ENCODE measurements around the gene COLEC11. TPM values are rescaled to one million over a fixed set of nuclear protein-coding genes. Genes with fewer than 3 reads are reported as not detected.

Gene COLEC11
- total and polyA plus RNA-seq, 2 of the 13 experiments (the other 11 are each of a cell fraction or from before 2014, with no cell fraction given): 1.5 to 3.0 TPM

DNA sequence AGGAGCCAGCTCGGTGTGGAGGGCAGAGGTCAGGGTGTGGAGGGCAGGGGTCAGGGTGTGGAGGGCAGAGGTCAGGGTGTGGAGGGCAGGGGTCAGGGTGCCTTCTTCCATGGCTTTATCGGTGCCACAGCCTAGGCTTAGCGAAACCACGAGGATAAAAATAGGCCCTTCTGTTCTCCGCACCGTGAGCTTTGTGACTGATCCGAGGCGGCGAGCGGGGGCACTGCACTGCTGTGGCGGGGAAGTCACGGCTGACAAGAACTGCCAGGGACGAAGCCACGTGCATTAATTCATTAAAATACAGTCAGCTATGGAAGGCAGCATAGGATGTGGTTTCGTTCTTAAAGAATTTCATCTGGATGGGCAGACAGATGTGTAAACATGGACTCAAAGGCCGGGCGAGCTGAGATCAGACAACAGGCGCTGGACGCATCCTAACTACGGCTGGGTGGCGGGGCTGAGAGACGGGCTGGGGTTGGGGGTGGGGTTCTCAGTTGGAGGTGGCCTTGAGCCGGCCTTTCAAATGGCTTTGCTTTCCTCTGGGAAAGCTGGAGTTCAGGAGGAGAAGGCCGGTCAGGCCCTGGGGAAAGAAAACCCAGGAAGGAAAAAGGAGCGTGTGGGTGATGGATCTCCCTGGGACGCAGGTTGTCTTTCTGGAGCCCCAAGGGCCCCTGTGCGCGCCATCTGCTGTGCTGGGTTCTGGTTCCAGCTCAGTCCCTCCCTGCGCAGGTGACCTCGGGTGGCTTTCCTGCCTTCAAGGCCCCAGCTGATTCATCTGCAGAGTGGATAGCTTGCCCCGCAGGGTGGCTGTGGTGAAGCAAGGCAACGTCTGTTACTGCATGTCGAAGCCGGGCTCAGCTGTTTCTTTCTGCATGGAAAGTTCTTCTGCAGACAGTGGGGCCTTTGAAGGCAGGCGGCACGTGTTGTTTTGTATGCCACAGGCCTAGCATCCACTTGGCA is 62.1 kb downstream of the COLEC11 start (continued):
- TF ChIP-seq, protein P1, sequence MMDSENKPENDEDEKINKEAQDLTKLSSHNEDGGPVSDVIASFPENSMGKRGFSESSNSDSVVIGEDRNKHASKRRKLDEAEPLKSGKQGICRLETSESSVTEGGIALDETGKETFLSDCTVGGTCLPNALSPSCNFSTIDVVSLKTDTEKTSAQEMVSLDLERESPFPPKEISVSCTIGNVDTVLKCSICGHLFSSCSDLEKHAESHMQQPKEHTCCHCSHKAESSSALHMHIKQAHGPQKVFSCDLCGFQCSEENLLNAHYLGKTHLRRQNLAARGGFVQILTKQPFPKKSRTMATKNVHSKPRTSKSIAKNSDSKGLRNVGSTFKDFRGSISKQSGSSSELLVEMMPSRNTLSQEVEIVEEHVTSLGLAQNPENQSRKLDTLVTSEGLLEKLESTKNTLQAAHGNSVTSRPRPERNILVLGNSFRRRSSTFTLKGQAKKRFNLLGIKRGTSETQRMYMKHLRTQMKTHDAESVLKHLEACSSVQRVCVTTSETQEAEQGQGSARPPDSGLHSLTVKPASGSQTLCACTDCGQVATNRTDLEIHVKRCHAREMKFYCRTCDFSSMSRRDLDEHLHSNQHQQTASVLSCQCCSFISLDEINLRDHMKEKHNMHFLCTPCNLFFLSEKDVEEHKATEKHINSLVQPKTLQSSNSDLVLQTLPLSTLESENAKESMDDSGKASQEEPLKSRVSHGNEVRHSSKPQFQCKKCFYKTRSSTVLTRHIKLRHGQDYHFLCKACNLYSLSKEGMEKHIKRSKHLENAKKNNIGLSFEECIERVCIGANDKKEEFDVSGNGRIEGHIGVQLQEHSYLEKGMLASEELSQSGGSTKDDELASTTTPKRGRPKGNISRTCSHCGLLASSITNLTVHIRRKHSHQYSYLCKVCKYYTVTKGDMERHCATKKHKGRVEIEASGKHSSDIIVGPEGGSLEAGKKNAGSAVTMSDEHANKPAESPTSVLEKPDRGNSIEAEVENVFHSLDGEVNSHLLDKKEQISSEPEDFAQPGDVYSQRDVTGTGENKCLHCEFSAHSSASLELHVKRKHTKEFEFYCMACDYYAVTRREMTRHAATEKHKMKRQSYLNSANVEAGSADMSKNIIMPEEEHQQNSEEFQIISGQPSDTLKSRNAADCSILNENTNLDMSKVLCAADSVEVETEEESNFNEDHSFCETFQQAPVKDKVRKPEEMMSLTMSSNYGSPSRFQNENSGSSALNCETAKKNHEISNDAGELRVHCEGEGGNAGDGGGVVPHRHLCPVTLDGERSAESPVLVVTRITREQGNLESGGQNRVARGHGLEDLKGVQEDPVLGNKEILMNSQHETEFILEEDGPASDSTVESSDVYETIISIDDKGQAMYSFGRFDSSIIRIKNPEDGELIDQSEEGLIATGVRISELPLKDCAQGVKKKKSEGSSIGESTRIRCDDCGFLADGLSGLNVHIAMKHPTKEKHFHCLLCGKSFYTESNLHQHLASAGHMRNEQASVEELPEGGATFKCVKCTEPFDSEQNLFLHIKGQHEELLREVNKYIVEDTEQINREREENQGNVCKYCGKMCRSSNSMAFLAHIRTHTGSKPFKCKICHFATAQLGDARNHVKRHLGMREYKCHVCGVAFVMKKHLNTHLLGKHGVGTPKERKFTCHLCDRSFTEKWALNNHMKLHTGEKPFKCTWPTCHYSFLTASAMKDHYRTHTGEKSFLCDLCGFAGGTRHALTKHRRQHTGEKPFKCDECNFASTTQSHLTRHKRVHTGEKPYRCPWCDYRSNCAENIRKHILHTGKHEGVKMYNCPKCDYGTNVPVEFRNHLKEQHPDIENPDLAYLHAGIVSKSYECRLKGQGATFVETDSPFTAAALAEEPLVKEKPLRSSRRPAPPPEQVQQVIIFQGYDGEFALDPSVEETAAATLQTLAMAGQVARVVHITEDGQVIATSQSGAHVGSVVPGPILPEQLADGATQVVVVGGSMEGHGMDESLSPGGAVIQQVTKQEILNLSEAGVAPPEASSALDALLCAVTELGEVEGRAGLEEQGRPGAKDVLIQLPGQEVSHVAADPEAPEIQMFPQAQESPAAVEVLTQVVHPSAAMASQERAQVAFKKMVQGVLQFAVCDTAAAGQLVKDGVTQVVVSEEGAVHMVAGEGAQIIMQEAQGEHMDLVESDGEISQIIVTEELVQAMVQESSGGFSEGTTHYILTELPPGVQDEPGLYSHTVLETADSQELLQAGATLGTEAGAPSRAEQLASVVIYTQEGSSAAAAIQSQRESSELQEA (CRISPR knock-in tag; IDR thresholded peaks at IDR 0.05; ENCODE audit: not compliant biosample characterization): no peak
- TF ChIP-seq ZNF777 (CRISPR knock-in tag; IDR thresholded peaks at IDR 0.05): no peak; the same call in 1 of the 2 replicates
- no peak for TF ChIP-seq HNRNPH1 (optimal IDR thresholded peaks at IDR 0.05; ENCODE audit: low read depth, low read length)
- TF ChIP-seq, protein P2, sequence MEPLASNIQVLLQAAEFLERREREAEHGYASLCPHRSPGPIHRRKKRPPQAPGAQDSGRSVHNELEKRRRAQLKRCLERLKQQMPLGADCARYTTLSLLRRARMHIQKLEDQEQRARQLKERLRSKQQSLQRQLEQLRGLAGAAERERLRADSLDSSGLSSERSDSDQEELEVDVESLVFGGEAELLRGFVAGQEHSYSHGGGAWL (CRISPR knock-in tag; IDR thresholded peaks at IDR 0.05): no peak
- TF ChIP-seq TGIF2 (CRISPR knock-in tag; IDR thresholded peaks at IDR 0.05): peak; percentile 25; the same call in 1 of the 2 replicates
- TF ChIP-seq, protein P3, sequence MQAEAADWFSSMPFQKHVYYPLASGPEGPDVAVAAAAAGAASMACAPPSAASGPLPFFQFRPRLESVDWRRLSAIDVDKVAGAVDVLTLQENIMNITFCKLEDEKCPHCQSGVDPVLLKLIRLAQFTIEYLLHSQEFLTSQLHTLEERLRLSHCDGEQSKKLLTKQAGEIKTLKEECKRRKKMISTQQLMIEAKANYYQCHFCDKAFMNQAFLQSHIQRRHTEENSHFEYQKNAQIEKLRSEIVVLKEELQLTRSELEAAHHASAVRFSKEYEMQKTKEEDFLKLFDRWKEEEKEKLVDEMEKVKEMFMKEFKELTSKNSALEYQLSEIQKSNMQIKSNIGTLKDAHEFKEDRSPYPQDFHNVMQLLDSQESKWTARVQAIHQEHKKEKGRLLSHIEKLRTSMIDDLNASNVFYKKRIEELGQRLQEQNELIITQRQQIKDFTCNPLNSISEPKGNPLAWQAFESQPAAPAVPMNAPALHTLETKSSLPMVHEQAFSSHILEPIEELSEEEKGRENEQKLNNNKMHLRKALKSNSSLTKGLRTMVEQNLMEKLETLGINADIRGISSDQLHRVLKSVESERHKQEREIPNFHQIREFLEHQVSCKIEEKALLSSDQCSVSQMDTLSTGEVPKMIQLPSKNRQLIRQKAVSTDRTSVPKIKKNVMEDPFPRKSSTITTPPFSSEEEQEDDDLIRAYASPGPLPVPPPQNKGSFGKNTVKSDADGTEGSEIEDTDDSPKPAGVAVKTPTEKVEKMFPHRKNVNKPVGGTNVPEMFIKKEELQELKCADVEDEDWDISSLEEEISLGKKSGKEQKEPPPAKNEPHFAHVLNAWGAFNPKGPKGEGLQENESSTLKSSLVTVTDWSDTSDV (CRISPR knock-in tag; IDR thresholded peaks at IDR 0.05): no peak
- no peak for TF ChIP-seq ZFP36 (IDR thresholded peaks at IDR 0.05; ENCODE audit: borderline replicate concordance, low read depth, low read length, partially characterized antibody)
- no peak for TF ChIP-seq ZNF644 (CRISPR knock-in tag; IDR thresholded peaks at IDR 0.05; ENCODE audit: low read depth)
- TF ChIP-seq, protein P4, sequence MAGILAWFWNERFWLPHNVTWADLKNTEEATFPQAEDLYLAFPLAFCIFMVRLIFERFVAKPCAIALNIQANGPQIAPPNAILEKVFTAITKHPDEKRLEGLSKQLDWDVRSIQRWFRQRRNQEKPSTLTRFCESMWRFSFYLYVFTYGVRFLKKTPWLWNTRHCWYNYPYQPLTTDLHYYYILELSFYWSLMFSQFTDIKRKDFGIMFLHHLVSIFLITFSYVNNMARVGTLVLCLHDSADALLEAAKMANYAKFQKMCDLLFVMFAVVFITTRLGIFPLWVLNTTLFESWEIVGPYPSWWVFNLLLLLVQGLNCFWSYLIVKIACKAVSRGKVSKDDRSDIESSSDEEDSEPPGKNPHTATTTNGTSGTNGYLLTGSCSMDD (CRISPR knock-in tag; IDR thresholded peaks at IDR 0.05): no peak
- no peak for TF ChIP-seq ZNF7 (CRISPR knock-in tag; IDR thresholded peaks at IDR 0.05)
- TF ChIP-seq EZH2 (conservative IDR thresholded peaks at IDR 0.05; ENCODE audit: low read depth, low read length): no peak; the same call in 1 of the 2 replicates
- TF ChIP-seq, protein P5, sequence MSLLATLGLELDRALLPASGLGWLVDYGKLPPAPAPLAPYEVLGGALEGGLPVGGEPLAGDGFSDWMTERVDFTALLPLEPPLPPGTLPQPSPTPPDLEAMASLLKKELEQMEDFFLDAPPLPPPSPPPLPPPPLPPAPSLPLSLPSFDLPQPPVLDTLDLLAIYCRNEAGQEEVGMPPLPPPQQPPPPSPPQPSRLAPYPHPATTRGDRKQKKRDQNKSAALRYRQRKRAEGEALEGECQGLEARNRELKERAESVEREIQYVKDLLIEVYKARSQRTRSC (CRISPR knock-in tag; IDR thresholded peaks at IDR 0.05; ENCODE audit: low read depth): no peak
- peak; percentile 77 for TF ChIP-seq GFI1 (CRISPR knock-in tag; IDR thresholded peaks at IDR 0.05; ENCODE audit: borderline replicate concordance)
